HG03432 (cell line): Measurements from ENCODE around the gene DNAJC21.
A peak's percentile ranks its signal among the peaks of the same experiment; 100 is the strongest.

ENCODE experiments used
- ATAC-seq: cut with Tn5 transposase; IDR thresholded peaks from one replicate; pipeline ENCODE4 v1.9.1; 2021; ENCODE audit warnings: mild to moderate bottlenecking, moderate library complexity; ENCODE audit not compliant: unreplicated experiment

Gene DNAJC21

GRCh38 chr5:34929134-34929719 is at the start of gene DNAJC21:
DNAJC21 (plus strand) TSS chr5:34929559; CDS start chr5:34929820, 261 bp downstream.
- ATAC-seq, result peak; percentile 88

- no peak for ATAC-seq
Observed at GRCh38 chr5:34881246-34881645, 48.1 kb upstream of the DNAJC21 start.

GRCh38 chr5:34886392-34887119 is 42.8 kb upstream of the DNAJC21 start:
- ATAC-seq, result no peak

- ATAC-seq, result no peak
Observed at GRCh38 chr5:34889394-34889793, 40.0 kb upstream of the DNAJC21 start.

- ATAC-seq, result no peak
Observed at GRCh38 chr5:34891981-34892380, 37.4 kb upstream of the DNAJC21 start.

GRCh38 chr5:34892414-34892813 is 36.9 kb upstream of the DNAJC21 start:
- ATAC-seq, result no peak

- ATAC-seq, result no peak
Observed at GRCh38 chr5:34894716-34895115, 34.6 kb upstream of the DNAJC21 start.

GRCh38 chr5:34895641-34896419 is 33.5 kb upstream of the DNAJC21 start:
- no peak for ATAC-seq

- no peak for ATAC-seq
Observed at GRCh38 chr5:34897646-34898045, 31.7 kb upstream of the DNAJC21 start.

GRCh38 chr5:34898258-34898895 is 31.0 kb upstream of the DNAJC21 start:
- ATAC-seq, result peak; percentile 82

- ATAC-seq, result no peak
Observed at GRCh38 chr5:34899066-34899465, 30.3 kb upstream of the DNAJC21 start.

GRCh38 chr5:34900652-34901051 is 28.7 kb upstream of the DNAJC21 start:
- no peak for ATAC-seq

- ATAC-seq, result no peak
Observed at GRCh38 chr5:34903260-34903659, 26.1 kb upstream of the DNAJC21 start.

- ATAC-seq, result no peak
Observed at GRCh38 chr5:34905564-34905963, 23.8 kb upstream of the DNAJC21 start.

GRCh38 chr5:34913072-34913471 is 16.3 kb upstream of the DNAJC21 start:
- no peak for ATAC-seq

- peak; percentile 17 for ATAC-seq
Observed at GRCh38 chr5:34914671-34915138, 14.7 kb upstream of the DNAJC21 start.

- peak; percentile 98 for ATAC-seq
Observed at GRCh38 chr5:34915139-34915855, 14.1 kb upstream of the DNAJC21 start, which contains the start of the genes BRIX1 and RAD1. BRIX1 (plus strand) TSS chr5:34915711; CDS start chr5:34915739, 28 bp downstream. RAD1 (minus strand) TSS chr5:34915504; CDS start chr5:34914892, 612 bp downstream.

- ATAC-seq, result peak; percentile 15
Observed at GRCh38 chr5:34915856-34916192, 13.5 kb upstream of the DNAJC21 start.

GRCh38 chr5:34916518-34916917 is 12.8 kb upstream of the DNAJC21 start:
- ATAC-seq, result no peak

- no peak for ATAC-seq
Observed at GRCh38 chr5:34918025-34918424, 11.3 kb upstream of the DNAJC21 start.
